Retina (tissue), 1 donor: ENCODE measurements around the gene TTC36.
"Not testable (repeated sequence)": the region's sequence is repeated elsewhere in the genome, so short reads cannot be mapped to it uniquely, and the experiment has no call there.

ENCODE experiments used
- DNase-seq: peaks from one replicate; pipeline ENCODE4 v3.0.0-alpha.2; 2016

The TTC36 gene

DNA sequence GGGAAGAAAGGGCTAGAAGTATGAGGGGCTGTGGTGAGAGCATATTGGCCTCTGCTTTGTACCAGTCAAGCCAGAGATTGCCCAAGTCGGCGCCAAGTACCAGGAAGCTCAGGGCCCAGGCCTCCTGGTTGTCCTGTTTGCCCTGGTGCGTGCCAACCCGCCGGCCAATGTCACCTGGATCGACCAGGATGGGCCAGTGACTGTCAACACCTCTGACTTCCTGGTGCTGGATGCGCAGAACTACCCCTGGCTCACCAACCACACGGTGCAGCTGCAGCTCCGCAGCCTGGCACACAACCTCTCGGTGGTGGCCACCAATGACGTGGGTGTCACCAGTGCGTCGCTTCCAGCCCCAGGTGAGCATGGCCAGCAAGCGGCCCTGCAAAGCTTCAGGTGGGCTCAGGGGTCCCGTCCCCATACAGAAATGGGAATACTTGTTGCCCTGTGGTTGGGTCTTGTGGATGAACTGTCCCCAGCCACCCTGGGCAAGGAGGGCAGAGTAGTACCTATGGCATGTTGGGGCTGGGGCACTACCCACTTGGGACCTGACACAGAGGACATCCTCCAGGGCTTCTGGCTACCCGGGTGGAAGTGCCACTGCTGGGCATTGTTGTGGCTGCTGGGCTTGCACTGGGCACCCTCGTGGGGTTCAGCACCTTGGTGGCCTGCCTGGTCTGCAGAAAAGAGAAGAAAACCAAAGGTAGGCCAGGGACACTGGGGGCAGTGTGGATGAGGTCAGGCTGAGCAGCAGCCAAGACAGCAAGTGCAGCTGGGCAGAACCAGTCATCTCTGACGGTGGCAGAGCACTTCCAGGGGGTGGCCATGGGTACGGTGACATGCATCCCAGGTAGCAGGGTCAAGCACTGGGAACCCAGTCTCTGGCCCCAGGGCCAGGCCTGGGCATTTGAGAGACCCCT, 5.8 kb downstream of the TTC36 start:
- DNase-seq: no peak

DNA sequence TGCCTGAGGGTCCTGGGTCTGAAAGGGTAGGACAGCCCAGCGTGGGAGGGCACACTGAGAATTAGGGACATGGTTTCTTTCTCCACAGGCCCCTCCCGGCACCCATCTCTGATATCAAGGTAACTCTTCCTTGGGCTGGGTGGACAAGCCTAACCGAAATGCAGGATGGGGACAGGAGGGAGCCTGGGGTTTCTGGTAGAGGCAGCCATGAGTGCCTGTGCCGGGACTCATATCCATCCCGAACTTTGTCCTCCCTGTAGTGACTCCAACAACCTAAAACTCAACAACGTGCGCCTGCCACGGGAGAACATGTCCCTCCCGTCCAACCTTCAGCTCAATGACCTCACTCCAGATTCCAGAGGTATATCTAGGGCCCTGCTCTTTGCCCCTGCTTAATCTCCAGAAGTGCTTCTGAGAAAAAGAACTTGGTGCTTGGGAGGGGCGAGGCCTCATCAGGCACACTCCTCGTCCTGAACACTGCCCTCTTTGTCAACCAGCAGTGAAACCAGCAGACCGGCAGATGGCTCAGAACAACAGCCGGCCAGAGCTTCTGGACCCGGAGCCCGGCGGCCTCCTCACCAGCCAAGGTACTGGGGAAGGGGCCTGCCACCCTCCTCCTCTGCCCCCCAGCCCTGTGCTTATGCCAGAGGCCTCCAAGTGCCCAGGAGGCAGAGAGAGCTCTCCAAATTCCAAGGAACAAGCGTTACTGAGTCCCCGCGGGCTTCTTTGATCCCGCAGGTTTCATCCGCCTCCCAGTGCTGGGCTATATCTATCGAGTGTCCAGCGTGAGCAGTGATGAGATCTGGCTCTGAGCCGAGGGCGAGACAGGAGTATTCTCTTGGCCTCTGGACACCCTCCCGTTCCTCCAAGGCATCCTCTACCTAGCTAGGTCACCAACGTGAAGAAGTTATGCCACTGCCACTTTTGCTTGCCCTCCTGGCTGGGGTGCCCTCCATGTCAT, 6.8 kb downstream of the TTC36 start:
- peak; percentile 6 for DNase-seq

DNA sequence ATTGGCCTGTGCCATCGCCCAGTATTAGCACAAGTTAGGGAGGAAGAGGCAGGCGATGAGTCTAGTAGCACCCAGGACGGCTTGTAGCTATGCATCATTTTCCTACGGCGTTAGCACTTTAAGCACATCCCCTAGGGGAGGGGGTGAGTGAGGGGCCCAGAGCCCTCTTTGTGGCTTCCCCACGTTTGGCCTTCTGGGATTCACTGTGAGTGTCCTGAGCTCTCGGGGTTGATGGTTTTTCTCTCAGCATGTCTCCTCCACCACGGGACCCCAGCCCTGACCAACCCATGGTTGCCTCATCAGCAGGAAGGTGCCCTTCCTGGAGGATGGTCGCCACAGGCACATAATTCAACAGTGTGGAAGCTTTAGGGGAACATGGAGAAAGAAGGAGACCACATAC, 8.0 kb downstream of the TTC36 start:
- no peak for DNase-seq

DNA sequence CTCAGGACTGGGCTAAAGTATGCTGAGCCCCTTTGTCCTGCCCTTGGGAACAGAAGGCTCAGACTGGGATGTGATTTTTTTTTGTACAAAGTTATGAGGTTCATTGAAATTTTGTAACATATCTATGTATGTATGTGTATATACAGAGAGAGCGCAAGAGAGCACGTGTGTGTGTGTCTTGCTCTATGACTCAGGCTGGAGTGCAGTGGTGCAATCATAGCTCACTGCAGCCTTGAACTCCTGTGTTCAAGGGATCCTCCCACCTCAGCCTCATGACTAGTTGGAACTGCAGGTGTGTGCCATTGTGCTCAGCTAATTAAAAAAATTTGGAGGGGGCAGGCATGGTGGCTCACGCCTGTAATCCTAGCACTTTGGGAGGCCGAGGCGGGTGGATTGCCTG, 9.5 kb downstream of the TTC36 start:
- DNase-seq: no peak

DNA sequence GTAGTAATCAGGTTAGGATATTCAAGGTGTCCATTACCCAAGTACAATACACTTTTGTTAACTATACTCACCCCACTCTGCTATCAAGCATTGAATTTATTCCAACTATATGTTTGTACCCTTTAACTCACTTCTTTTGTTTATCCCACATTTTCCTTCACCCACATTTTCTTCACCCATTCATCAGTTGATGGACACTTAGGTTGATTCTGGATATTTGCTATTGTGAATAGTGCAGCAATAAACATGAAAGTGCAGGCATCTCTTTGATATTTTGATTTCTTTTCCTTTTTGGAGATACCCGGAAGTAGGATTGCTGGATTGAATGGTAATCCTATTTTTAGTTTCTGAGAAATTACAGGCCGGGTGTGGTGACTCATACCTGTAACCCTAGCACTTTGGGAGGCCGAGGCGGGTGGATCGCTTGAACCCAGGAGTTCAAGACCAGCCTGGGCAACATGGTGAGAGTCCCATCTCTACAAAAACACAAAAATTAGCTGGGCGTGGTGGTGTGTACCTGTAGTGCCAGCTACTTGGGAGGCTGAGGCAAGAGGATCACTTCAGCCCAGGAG, 10.2 kb downstream of the TTC36 start:
- DNase-seq: no peak

DNA sequence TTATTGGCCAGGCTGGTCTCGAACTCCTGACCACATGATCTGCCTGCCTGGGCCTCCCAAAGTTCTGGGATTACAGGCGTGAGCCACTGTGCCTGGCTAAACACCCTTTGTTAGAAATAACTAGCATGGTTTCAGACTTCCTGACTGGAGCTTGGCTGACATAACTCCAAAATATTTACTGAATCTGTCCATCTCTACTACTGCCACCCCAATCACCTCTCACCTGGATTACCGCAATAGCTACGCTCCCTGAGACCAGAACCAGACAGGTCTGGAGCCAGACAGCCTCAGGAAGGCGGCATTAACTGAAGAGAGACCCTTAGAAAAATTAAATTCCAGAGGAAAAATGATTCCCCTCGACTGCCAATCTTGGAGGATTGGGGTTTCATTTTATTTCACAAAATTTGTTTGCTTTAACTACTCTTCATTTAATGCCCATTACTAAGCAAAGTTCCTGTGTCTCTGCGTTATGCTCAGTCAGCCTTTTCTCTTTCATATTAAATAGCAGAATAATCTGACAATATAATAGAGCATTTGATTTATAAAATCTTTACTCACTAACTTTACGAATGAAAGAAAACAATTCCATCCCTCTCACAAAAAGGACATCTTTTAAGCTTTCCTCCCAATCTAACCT, 16.9 kb downstream of the TTC36 start:
- no peak for DNase-seq

DNA sequence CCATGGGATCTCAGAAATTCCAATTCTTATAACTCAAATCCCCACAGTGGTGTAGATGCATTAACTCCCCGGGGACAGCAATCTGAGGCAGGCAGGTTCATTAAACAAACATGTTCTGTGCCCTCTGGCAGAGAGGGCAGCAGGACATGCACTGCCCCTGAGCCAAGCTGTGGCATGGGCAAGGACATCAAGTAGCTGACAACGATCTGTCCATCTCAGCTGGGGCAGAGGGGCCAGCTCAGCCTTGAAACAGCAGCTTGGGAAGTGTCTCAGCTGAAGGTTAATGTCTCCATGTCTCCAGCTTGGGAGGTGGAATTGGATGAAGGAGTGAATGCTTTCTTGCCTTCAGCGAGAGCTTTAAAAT, 17.4 kb downstream of the TTC36 start:
- DNase-seq: no peak

DNA sequence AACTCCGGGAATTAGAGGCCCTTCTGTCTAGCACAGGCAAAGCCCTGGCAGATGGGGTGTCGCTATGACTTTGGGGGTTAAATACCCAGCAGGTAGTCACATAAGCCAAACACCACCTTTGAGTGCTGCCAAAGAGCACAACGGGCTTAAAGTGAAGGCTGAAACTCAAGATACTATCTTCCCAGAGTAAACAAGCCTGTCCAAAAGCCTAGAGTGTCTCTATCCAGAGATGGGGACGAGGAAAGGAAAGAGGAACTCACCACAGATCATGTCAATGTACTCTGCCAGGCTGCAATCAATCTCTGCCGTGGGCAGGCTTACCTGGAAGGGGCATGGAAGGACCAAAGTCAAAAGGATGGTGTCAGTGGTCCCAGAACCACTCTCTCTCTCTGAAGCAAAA, 18.3 kb downstream of the TTC36 start:
- no peak for DNase-seq

DNA sequence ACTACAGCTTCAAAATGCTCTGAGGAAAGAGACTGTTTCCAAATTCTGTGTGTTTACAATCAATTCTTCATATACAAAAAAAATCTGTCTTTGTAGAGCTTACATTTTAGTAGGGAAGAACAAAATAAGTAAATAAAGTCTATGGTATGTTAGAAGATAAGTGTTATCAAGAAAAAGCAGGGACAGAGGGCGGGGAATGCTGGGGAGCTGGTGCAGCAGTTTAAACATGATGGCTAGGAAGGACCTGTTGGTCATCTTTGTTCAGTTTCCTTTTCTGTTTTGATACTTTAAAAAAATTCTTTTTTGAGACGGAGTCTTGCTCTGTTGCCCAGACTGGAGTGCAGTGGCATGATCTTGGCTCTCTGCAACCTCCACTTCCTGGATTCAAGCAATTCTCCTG, 19.9 kb downstream of the TTC36 start:
- DNase-seq: no peak

DNA sequence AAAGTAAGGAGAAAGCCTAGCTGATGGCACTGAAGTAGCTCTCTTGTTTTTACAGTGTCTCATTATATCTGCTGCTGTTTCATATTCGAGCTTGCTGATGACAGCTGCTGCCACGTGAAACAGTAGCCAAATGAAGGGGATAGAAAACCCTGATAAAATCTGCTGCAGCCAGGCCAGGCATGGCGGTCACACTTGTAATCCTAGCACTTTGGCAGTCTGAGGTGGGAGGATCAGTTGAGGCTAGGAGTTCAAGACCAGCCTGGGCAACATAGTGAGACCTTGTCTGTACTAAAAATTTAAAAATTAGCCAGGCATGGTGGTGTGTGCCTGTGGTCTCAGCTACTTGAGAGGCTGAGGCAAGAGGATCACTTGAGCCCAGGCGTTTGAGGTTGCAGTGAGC, 25.1 kb downstream of the TTC36 start:
- no peak for DNase-seq

DNA sequence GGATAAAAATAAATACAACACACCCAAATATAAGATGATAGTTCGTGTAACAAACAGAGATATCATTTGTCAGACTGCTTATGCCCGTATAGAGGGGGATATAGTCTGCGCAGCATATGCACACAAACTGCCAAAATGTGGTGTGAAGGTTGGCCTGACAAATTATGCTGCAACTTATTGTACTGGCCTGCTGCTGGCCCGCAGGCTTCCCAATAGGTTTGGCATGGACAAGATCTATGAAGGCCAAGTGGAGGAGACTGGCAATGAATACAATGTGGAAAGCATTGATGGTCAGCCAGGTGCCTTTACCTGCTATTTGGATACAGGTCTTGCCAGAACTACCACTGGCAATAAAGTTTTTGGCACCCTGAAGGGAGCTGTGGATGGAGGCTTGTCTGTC, 33.5 kb downstream of the TTC36 start:
- no peak for DNase-seq

DNA sequence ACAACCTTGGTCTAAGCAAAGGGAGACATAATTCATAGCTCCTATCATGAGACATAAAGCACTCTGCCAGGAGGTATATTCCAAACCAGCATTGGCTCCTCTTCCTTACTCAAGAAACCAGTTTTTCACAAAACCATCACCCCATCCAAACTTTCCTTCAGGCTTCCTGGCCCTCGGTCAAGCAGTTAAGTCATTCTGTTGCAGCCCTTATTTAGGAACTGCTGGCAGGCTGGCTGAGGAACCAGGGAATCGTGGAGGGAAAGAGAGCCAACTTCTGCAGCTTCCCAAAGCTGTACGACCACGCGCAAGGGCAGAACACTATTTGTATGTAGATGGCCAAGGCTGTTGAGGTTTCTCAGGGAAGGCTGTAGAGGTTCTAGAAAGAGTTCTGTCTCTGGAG, 37.8 kb downstream of the TTC36 start:
- DNase-seq: no peak

DNA sequence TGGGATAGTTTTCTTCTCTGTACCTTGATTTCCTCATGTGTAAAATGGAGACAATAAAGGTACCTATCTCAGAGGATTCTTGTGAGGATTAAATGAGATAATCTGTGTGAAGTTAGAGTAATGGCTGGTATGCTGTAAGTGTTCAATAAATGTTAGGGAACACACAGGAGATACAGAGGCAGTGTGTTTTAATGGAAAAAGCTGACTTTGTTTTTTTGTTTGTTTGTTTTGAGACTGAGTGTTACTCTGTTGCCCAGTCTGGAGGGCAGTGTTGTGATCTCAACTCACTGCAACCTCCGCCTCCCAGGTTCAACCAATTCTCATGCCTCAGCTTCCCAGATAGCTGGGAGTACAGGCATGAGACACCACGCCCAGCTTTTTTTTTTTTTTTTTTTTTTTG, 42.4 kb downstream of the TTC36 start:
- no peak for DNase-seq

DNA sequence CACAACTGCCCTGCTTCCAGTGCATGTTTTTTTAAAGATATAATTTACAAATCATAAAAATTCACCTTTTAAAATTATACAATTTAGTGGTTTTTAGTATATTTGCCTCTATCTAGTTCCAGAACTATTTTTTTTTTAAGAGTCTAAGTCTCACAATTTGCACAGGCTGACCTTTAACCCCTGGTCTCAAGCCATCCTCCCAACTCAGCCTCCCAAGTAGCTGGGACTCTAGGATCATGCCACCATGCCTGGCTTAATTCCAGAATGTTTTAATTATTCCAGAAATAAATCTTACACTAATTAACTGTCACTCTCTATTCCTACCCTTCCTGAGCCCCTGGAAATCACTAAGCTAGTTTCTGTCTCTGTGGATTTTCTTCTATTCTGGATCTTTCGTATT, 43.5 kb downstream of the TTC36 start:
- no peak for DNase-seq

DNA sequence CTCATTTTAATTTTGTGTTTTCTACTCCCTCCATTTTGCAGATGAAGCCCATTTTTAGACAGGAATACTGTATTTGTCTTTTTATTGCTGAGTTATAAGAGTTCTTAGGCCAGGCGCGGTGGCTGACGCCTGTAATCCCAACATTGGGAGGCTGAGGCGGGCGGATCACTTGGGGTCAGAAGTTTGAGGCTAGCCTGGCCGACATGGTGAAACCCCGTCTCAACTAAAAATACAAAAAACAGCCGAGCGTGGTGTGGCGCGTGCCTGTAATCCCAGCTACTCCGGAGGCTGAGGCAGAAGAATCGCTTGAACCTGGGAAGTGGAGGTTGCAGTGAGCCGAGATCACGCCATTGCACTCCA, 44.4 kb downstream of the TTC36 start:
- not testable (repeated sequence) for DNase-seq

DNA sequence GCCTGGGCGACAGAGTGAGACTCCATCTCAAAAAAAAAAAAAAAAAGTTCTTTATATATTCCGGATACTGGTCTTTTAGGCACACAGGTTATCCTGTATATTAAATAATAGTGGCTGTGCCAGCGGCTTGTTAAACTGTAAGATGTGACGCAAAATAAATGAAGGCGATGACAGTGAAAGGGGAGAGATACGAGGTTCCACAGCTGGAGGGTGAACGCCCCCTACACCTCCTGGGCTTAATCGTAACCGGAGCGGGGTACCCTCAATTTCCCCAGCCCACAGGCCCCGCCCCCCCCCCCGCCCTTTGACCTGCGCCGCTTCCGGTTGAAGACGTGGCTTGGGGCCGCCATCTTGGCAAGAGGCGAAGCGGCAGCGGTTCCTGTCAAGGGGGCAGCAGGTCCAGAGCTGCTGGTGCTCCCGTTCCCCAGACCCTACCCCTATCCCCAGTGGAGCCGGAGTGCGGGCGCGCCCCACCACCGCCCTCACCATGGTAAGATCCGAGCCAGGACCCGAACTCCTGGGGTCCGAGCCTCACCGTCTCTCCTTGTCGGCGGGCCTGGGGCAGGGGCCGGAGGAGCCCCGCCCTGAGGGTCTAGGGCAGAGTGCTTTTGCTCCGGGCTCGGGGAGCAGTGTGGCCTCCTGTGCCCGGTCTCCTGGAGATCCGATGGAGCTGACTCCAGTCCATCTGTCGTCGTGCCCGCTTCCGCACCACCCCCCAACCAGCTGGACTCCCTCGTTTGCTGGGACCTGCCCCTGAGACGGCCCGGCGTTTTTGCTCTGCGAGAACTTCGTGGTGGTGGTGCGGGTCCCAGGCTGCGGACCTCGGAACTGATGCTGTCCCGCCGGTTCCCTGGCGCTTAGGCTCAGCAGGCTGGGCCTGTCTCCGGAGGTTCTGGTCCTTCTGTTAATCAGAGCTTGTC, 45.0 kb downstream of the TTC36 start, which contains the start of gene ARCN1:
ARCN1 (plus strand) TSS at position 349 of the 920 bp plus-strand sequence; CDS start at position 488, 139 bp downstream.
- peak; percentile 91 for DNase-seq

DNA sequence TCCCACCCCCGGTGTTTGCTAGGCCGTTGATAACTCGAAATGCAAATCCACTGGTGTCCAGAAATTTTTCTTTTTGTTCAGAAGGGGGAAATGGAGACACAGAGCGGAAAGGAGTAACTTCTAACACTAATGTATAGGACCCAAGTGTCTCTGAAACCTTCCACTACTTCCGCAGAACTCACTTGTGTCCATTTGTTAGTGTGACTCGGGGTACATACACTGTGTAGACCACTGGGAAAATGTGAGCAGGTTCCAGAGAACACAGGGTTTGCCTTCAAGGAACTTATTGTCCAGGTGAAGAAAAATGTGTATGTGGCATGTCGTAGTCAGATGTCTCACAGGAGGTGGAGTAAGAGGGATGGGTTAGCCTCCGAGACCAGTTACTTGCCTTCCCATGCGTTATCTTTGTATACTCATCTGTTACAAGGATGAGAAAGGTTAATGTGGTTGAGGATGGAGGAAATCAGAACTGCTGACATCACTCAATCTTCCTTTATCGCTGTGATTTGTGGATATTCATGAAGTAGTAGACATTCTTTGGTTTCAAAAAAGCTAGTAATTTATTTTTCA, 45.8 kb downstream of the TTC36 start:
- DNase-seq: no peak

DNA sequence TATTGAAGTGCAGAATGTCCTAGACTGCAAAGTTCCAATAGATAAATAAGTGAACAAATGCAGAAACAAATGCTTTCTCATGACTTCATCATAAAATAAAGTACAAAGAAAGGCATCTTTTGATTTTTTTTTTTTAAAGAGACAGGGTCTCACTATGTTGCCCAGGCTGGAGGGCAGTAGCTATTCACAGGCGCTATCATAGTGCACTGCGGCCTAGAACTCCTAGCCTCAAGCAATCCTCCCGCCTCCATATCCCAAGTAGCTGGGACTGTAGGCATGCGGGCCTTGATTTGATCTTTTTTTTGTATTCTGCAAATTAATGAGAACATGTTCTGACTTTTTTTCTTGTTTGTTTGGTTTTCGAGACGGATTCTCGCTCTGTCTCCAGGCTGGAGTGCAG, 47.4 kb downstream of the TTC36 start:
- DNase-seq: no peak

DNA sequence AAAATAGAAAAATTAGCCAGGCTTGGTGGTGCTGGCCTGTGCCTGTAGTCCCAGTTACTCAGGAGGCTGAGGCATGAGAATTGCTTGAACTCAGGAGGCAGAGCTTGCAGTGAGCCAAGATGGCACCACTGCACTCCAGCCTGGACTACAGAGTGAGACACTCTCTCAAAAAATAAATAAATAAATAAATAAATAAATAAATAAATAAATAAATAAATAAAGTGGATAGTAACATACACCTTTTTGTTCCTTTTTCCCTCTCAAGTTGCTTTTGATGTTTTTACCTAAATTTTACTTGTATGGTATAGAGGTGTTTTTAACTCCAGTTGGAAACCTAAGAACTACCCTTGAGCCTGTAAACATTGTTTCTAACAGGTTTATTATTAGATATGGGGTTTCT, 50.7 kb downstream of the TTC36 start:
- not testable (repeated sequence) for DNase-seq
